ENCODE measurements around the gene TMEM167A. TPM values are rescaled to one million over a fixed set of nuclear protein-coding genes. Genes with fewer than 3 reads are reported as not detected.

Gene TMEM167A
- total RNA-seq, 1 donor from 2014 or later: 163 TPM

- Mint-ChIP-seq H3K9me3 (ENCODE audit: unreplicated experiment) (no peaks in the 10 kb centered on the region), H3K4me3 (ENCODE audit: unreplicated experiment) (no peak overlapping the region), H3K4me1 (ENCODE audit: low read depth, unreplicated experiment) (peaks cover 15% of the 10 kb centered on the region), H3K36me3 (ENCODE audit: low read depth, unreplicated experiment) (peaks cover 3% of the 10 kb centered on the region), H3K27me3 (ENCODE audit: low read depth, unreplicated experiment) (no peaks in the 10 kb centered on the region), H3K27ac (ENCODE audit: unreplicated experiment) (no peak overlapping the region)
- Histone ChIP-seq H3K4me2 (ENCODE audit: low read length) (no peak overlapping the region), H3K36me3 (ENCODE audit: insufficient read depth, low read length) (peaks cover 18% of the 10 kb centered on the region), H2AFZ (ENCODE audit: low read depth, low read length) (no peak overlapping the region), H3K9ac (ENCODE audit: low read length) (no peak overlapping the region), H3K27me3 (ENCODE audit: insufficient read depth, low read length) (no peaks in the 10 kb centered on the region), H3K4me3 (ENCODE audit: insufficient read depth, low read depth, low read length) (no peak overlapping the region), H4K20me1 (ENCODE audit: insufficient read depth, low read length) (peaks cover 8% of the 10 kb centered on the region), H3K9me3 (ENCODE audit: insufficient read depth, low read depth, low read length) (no peaks in the 10 kb centered on the region), H3K79me2 (ENCODE audit: insufficient read depth, low read length) (no peaks in the 10 kb centered on the region), H3K27ac (ENCODE audit: low read depth, low read length) (no peak overlapping the region), H3K4me1 (ENCODE audit: insufficient read depth, low read length) (no peaks in the 10 kb centered on the region)
- FAIRE-seq: no peak
- no peak for DNase-seq (ENCODE audit: low read depth)
- TF ChIP-seq EZH2 (IDR thresholded peaks at IDR 0.05; ENCODE audit: insufficient read depth, low read length) (no peak), CTCF (IDR thresholded peaks at IDR 0.05; ENCODE audit: insufficient read depth, low read depth, low read length) (no peak)
These were observed 28.4 kb downstream of the TMEM167A start for GRCh38 chr5:83048811-83049210.

- H3K4me1 ChIP-seq (ENCODE audit: insufficient read depth, low read length): no peaks in the 10 kb centered on the region
- no peak for TF ChIP-seq CTCF (IDR thresholded peaks at IDR 0.05; ENCODE audit: insufficient read depth, low read depth, low read length)
- TF ChIP-seq EZH2 (IDR thresholded peaks at IDR 0.05; ENCODE audit: insufficient read depth, low read length): no peak
- peaks cover 3% of the 10 kb centered on the region for H3K36me3 Mint-ChIP-seq (ENCODE audit: low read depth, unreplicated experiment)
- no peak overlapping the region for H3K4me3 Mint-ChIP-seq (ENCODE audit: unreplicated experiment)
- FAIRE-seq (no peak), DNase-seq (ENCODE audit: low read depth) (peak; percentile 31)
- no peaks in the 10 kb centered on the region for H3K79me2 ChIP-seq (ENCODE audit: insufficient read depth, low read length)
- H3K4me1 Mint-ChIP-seq (ENCODE audit: low read depth, unreplicated experiment): peaks cover 13% of the 10 kb centered on the region
- no peaks in the 10 kb centered on the region for H3K9me3 Mint-ChIP-seq (ENCODE audit: unreplicated experiment)
- H3K4me2 ChIP-seq (ENCODE audit: low read length): no peak overlapping the region
- H3K27me3 Mint-ChIP-seq (ENCODE audit: low read depth, unreplicated experiment): no peaks in the 10 kb centered on the region
- peak overlapping the region; percentile 3 for H3K27ac Mint-ChIP-seq (ENCODE audit: unreplicated experiment)
- H3K27ac ChIP-seq (ENCODE audit: low read depth, low read length): no peak overlapping the region
- H2AFZ ChIP-seq (ENCODE audit: low read depth, low read length): no peak overlapping the region
- H3K4me3 ChIP-seq (ENCODE audit: insufficient read depth, low read depth, low read length): no peak overlapping the region
- no peaks in the 10 kb centered on the region for H3K27me3 ChIP-seq (ENCODE audit: insufficient read depth, low read length)
- H4K20me1 ChIP-seq (ENCODE audit: insufficient read depth, low read length): peaks cover 8% of the 10 kb centered on the region
- H3K36me3 ChIP-seq (ENCODE audit: insufficient read depth, low read length): peaks cover 16% of the 10 kb centered on the region
- no peak overlapping the region for H3K9ac ChIP-seq (ENCODE audit: low read length)
- H3K9me3 ChIP-seq (ENCODE audit: insufficient read depth, low read depth, low read length): no peaks in the 10 kb centered on the region
These were observed 28.9 kb downstream of the TMEM167A start for GRCh38 chr5:83048277-83048676.

GRCh38 chr5:83044926-83045325, 32.3 kb downstream of the TMEM167A start:
- Histone ChIP-seq H3K9me3 (ENCODE audit: insufficient read depth, low read depth, low read length) (no peaks in the 10 kb centered on the region), H3K79me2 (ENCODE audit: insufficient read depth, low read length) (no peaks in the 10 kb centered on the region), H3K27me3 (ENCODE audit: insufficient read depth, low read length) (no peaks in the 10 kb centered on the region), H3K27ac (ENCODE audit: low read depth, low read length) (no peak overlapping the region), H3K36me3 (ENCODE audit: insufficient read depth, low read length) (no peaks in the 10 kb centered on the region), H3K4me2 (ENCODE audit: low read length) (no peak overlapping the region), H4K20me1 (ENCODE audit: insufficient read depth, low read length) (no peaks in the 10 kb centered on the region), H2AFZ (ENCODE audit: low read depth, low read length) (no peak overlapping the region), H3K4me1 (ENCODE audit: insufficient read depth, low read length) (no peaks in the 10 kb centered on the region), H3K4me3 (ENCODE audit: insufficient read depth, low read depth, low read length) (no peak overlapping the region), H3K9ac (ENCODE audit: low read length) (no peak overlapping the region)
- no peak overlapping the region for H3K4me3 Mint-ChIP-seq (ENCODE audit: unreplicated experiment)
- FAIRE-seq (no peak), DNase-seq (ENCODE audit: low read depth) (no peak)
- no peak overlapping the region for H3K27ac Mint-ChIP-seq (ENCODE audit: unreplicated experiment)
- peaks cover 3% of the 10 kb centered on the region for H3K36me3 Mint-ChIP-seq (ENCODE audit: low read depth, unreplicated experiment)
- TF ChIP-seq CTCF (IDR thresholded peaks at IDR 0.05; ENCODE audit: insufficient read depth, low read depth, low read length) (no peak), EZH2 (IDR thresholded peaks at IDR 0.05; ENCODE audit: insufficient read depth, low read length) (no peak)
- no peaks in the 10 kb centered on the region for H3K27me3 Mint-ChIP-seq (ENCODE audit: low read depth, unreplicated experiment)
- peaks cover 10% of the 10 kb centered on the region for H3K4me1 Mint-ChIP-seq (ENCODE audit: low read depth, unreplicated experiment)
- peaks cover 2% of the 10 kb centered on the region for H3K9me3 Mint-ChIP-seq (ENCODE audit: unreplicated experiment)

All from astrocyte (in vitro differentiated cells and primary cell).